GM12801 (cell line): ENCODE data around the gene ASPM.

Experiments
- TF ChIP-seq, protein P1 (sequence below): IDR thresholded peaks from one replicate; pipeline ENCODE4 v1.5.1; 2011; ENCODE audit warnings: control low read depth; ENCODE audit not compliant: insufficient read length; ENCODE audit errors: extremely low read depth

The ASPM gene

DNA sequence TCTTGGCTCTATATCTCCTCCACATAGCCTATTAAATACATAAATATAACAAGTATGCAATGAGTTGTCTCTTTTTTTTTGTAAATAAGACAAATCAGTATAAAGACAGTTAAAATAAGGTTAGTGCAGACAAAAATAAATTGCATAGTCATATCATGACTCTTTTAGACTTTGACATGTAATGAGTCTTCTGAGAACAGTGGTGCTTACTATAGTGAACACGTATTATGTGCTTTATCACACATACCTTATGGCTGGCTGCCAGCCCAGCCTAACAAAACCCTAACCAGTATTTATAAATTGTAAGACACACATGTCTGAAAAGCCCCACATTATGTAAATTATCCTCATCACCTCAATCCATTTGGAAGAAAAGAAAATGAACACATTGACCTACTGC lies 50.3 kb downstream of the ASPM start:
- TF ChIP-seq, protein P1, sequence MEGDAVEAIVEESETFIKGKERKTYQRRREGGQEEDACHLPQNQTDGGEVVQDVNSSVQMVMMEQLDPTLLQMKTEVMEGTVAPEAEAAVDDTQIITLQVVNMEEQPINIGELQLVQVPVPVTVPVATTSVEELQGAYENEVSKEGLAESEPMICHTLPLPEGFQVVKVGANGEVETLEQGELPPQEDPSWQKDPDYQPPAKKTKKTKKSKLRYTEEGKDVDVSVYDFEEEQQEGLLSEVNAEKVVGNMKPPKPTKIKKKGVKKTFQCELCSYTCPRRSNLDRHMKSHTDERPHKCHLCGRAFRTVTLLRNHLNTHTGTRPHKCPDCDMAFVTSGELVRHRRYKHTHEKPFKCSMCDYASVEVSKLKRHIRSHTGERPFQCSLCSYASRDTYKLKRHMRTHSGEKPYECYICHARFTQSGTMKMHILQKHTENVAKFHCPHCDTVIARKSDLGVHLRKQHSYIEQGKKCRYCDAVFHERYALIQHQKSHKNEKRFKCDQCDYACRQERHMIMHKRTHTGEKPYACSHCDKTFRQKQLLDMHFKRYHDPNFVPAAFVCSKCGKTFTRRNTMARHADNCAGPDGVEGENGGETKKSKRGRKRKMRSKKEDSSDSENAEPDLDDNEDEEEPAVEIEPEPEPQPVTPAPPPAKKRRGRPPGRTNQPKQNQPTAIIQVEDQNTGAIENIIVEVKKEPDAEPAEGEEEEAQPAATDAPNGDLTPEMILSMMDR: no peak

DNA sequence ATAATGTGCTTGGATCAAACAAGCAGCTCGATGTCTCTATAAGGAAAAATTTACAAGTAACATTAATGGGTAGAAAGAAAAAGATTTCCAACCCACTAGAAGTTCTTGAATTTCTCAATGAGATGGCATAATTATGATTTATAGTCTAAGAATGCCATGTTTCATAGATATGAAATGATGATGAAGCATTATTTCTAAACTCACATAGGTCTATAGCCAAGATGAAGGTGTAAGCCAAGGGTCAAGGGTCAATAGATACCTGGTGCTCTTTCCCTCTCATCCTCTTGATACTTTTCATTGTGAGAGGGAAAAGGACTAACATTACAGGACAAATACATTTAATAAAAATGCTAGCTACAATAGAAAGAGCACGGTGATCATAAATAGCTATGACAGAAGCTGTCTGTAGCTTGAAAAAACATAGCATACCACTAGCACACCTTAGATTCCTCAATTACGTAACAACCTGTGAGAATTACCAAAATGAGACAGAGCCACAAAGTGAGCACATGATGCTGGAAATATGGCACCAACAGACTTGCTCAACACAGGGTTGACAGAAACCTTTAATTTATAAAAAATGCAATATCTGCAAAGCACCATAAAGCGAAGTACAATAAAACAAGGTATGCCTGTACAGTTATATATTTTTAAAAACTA lies 53.1 kb downstream of the ASPM start:
- TF ChIP-seq, protein P1: no peak

DNA sequence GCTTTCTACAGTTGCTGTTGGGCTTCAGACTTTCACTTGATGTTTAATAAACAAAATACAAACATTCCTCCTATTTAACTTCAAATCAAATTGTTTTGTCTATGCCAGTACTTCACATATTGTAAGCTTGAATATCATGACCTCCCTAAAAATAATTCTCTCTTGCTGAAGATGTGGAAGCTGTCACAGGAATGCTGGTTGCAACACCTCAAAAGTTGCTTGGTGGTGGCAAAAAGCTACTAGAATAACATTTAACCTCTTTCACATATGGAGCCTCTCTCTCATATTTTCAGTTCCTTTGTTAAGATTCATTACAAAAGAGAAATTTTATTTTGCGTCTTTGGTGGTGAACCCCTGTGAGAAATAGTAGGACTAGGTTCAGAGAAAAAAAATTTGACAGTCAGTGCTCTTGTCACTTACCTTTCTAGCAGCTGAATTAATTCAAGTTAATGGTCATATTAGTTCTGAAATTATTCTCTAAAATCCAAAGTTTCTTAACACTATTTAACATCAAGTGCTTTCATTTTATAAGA lies 53.9 kb downstream of the ASPM start:
- TF ChIP-seq, protein P1: no peak

DNA sequence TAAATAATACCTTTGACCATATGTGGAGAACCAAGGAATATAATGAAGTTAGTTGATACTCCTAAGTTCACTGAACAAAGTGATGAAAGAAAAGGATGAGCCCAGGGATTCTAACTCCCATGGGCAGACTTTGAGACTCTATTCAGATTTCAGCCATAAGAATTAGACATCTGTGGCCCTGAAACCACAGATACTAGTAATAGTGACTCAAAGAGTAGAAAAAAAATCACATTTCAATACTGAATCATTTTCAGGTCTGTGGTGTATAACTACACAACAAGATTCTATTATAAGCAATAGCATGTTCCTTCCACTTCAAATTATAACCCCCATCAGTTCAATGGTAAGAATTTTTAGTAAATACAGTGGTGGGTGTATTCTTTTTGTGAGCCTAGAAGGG lies 63.0 kb downstream of the ASPM start:
- TF ChIP-seq, protein P1: no peak

DNA sequence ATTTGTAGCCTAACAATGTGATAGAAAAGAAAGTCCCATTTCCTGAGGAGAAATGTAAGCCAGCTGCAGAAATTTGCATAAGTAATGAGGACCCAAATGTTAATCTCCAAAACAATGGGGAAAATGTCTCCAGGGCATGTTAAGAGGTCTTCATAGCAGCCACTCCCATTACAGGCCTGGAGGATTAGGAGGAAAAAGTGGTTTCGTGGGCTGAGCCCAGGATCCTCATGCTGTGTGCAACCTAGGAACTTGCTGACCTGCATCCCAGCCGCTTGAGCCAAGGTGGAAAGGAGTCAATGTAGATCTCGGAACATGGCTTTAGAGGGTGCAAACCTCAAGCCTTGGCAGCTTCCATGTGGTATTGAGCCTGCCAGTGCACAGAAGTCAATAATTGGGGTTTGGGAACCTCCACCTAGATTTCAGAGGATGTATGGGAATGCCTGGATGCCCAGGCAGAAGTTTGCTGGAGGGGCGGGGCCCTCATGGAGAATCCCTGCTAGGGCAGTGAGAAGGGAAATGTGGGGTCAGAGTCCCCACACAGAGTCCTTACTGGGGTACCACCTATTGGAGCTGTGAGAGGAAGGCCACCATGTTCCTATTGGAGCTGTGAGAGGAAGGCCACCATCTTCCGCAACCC lies 65.2 kb downstream of the ASPM start:
- TF ChIP-seq, protein P1: no peak

DNA sequence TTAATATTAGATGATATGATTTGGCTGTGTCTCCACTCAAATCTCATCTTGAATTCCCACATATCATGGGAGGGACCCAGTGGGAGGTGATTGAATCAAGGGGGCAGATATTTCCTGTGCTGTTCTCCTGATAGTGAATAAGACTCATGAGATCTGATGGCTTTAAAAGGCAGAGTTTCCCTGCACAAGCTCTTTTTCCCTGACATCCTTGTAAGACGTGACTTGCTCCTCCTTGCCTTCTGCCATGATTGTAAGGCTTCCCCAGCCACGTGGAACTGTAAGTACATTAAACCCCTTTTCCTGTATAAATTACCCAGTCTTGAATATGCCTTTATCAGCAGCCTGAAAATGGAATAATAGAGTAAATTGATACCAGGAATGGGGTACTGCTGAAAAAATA lies 66.1 kb downstream of the ASPM start:
- TF ChIP-seq, protein P1: no peak

DNA sequence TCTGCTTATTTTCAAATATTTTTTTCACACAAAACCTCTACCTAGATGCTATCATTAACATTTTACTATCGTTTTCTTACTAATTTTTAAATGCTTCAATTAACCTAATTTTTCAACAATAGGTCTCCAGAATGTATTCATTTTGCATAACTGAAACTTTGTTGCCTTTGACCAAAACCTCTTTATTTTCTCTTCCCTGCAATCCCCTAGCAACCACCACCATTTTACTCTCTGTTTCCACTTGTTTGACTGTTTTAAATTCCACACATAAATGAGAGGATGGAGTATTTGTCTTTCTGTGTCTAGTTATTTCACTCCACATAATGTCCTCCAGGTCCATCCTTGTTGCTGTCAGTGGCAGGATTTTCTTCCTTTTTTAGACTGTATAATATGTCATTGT lies 69.9 kb downstream of the ASPM start:
- TF ChIP-seq, protein P1: no peak
